Body of pancreas (tissue), 4 donors: ENCODE data around the gene LSAMP.

ENCODE experiments used
- CTCF ChIP-seq, 7 experiments: fragments of 450-650 bp in 4 of 7; fragments of 200-600 bp in 3 of 7; sonication (generic) in 3 of 7; IDR thresholded peaks; one replicate each; pipeline ENCODE4 v1.5.1; 2016 to 2019; ENCODE audit warnings: antibody characterized with exemption in 7 of 7
- POLR2A ChIP-seq, 3 donors: fragments of 450-650 bp; IDR thresholded peaks; one replicate each; pipeline ENCODE4 v1.6.1; 2016; ENCODE audit warnings: antibody characterized with exemption in 3 of 3, mild to moderate bottlenecking in 2 of 3

DNA sequence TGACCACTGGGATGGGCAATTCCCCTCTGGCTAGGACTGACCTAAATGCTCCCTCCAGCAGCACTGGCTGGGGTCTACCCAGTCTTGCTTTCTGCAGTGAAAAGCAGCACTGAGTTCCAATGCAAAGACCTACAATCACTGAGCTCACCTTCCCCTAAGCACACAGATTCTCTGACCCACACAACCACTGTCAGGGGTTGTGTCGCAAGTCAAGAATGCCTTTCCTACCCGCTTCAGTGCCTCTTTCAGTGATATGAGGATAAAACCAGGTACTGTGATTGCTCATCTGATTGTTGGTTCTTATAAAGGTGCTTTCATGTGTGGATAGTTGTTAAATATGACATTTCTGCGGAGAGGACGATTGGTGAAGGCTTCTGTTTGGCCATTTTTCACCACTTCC is 476.4 kb downstream of the LSAMP start:
- TF ChIP-seq CTCF (IDR thresholded peaks at IDR 0.05) (no peak), POLR2A (IDR thresholded peaks at IDR 0.05) (no peak)
